PC-9 (cell line): ENCODE data around the gene FARP1. TPM values are rescaled to one million over a fixed set of nuclear protein-coding genes. Genes with fewer than 3 reads are reported as not detected.

ENCODE experiments used
- BruUV-seq: library from RNA; stranded (reverse); fragments of 400-500 nt; replicated peaks from 2 replicates; lab custom pipeline; 2021; lab: Mats Ljungman, UMichigan
- CTCF ChIA-PET: fragments of 300-600 bp; sonication (Branson Sonifier 250); formaldehyde crosslinking; loops from one replicate; lab custom pipeline; 2022; ENCODE audit warnings: antibody characterized with exemption; lab: Charles Lee
- POLR2A ChIA-PET: fragments of 300-600 bp; sonication (Branson Sonifier 250); formaldehyde crosslinking; loops from one replicate; lab custom pipeline; 2022; ENCODE audit warnings: antibody characterized with exemption; ENCODE audit not compliant: unreplicated experiment; lab: Charles Lee
- DNase-seq, 2 experiments: peaks; one replicate each; pipeline versions ENCODE4 v3.0.0 to v3.0.0-alpha.2; 2015 to 2022; ENCODE audit warnings: mixed read lengths in 1 of 2
- H2AFZ ChIP-seq: fragments of 200-600 bp; sonication (generic); 2 replicates; pipeline ENCODE4 v1.8.1; 2017; ENCODE audit warnings: antibody characterized with exemption
- H3F3A ChIP-seq: fragments of 200-600 bp; sonication (generic); 2 replicates; pipeline ENCODE4 v1.8.1; 2017; ENCODE audit warnings: antibody characterized with exemption, mild to moderate bottlenecking, low read depth; ENCODE audit not compliant: insufficient read depth
- H3K27ac ChIP-seq: fragments of 200-600 bp; sonication (generic); 2 replicates; pipeline ENCODE4 v1.6.1; 2016; ENCODE audit warnings: mixed run types
- H3K27me3 ChIP-seq: fragments of 200-600 bp; sonication (generic); 2 replicates; pipeline ENCODE4 v1.6.1; 2016; ENCODE audit warnings: low read depth, mixed run types; ENCODE audit not compliant: insufficient read depth
- H3K36me3 ChIP-seq: fragments of 200-600 bp; sonication (generic); 2 replicates; pipeline ENCODE4 v1.6.1; 2016; ENCODE audit warnings: low read depth, mixed run types
- H3K4me1 ChIP-seq: fragments of 200-600 bp; sonication (generic); replicated peaks from 2 replicates; pipeline ENCODE4 v1.6.1; 2016; ENCODE audit warnings: mixed run types; ENCODE audit not compliant: insufficient read depth
- H3K4me2 ChIP-seq: fragments of 200-600 bp; sonication (generic); 2 replicates; pipeline ENCODE4 v1.6.1; 2017; ENCODE audit warnings: mixed run types
- H3K4me3 ChIP-seq: fragments of 200-600 bp; sonication (generic); 2 replicates; pipeline ENCODE4 v1.6.1; 2016; ENCODE audit warnings: mixed run types
- H3K79me2 ChIP-seq: fragments of 200-600 bp; sonication (generic); 2 replicates; pipeline ENCODE4 v1.6.1; 2017; ENCODE audit warnings: low read depth, mixed run types
- H3K9me2 ChIP-seq: fragments of 200-600 bp; sonication (generic); 2 replicates; pipeline ENCODE4 v1.8.1; 2017; ENCODE audit warnings: mild to moderate bottlenecking; ENCODE audit not compliant: insufficient read depth
- H3K9me3 ChIP-seq: fragments of 200-600 bp; sonication (generic); 2 replicates; pipeline ENCODE4 v1.8.1; 2016; ENCODE audit warnings: low read depth; ENCODE audit not compliant: insufficient read depth
- H4K20me1 ChIP-seq: fragments of 200-600 bp; sonication (generic); 2 replicates; pipeline ENCODE4 v1.8.1; 2017; ENCODE audit not compliant: insufficient read depth
- CTCF ChIP-seq: fragments of 200-600 bp; sonication (generic); conservative IDR thresholded peaks from 2 replicates; pipeline ENCODE4 v1.6.1; 2017; ENCODE audit warnings: mixed run types, antibody characterized with exemption, mild to moderate bottlenecking, moderate library complexity
- EZH2 ChIP-seq: fragments of 200-600 bp; sonication (generic); IDR thresholded peaks from 2 replicates; pipeline ENCODE4 v1.8.0; 2017; ENCODE audit warnings: antibody characterized with exemption, low read depth
- intact Hi-C: fragments of 100-400 bp; cut with micrococcal nuclease; formaldehyde crosslinking; loops from one replicate; pipeline ENCODE4 v1.10.0; 2022; ENCODE audit not compliant: unreplicated experiment
- total RNA-seq: library from RNA; stranded (reverse); gene quantifications from 2 replicates; pipeline ENCODE4 v1.2.3, GENCODE V29; 2021

FARP1 gene
- total RNA-seq, 1 experiment from 2014 or later: 62.1 TPM

- H3K4me1 ChIP-seq: peaks cover 32% of the 10 kb centered on the region
- TF ChIP-seq EZH2: no peak
- peaks cover 35% of the 10 kb centered on the region; the same call in 1 of the 2 replicates for H3K36me3 ChIP-seq
- H3K9me3 ChIP-seq: no peaks in the 10 kb centered on the region
- H3K27ac ChIP-seq: peak overlapping the region; percentile 25
- ChIA-PET CTCF (no interaction called here), POLR2A (interaction anchor here (0.6 kb wide), 1 partner anchor 63 kb away, joined by 3 read pairs; no protein-coding TSS in a partner anchor)
- H3K4me3 ChIP-seq: no peak overlapping the region
- intact Hi-C loops: no loop called here
- no peaks in the 10 kb centered on the region for H3K9me2 ChIP-seq
- H4K20me1 ChIP-seq: no peaks in the 10 kb centered on the region; the same call in 1 of the 2 replicates
- no TSS peak for BruUV-seq
- H3K27me3 ChIP-seq: no peaks in the 10 kb centered on the region
- DNase-seq: no peak
- peaks cover 74% of the 10 kb centered on the region for H3K79me2 ChIP-seq
- no peak overlapping the region for H3K4me2 ChIP-seq
- H2AFZ ChIP-seq: no peak overlapping the region
- H3F3A ChIP-seq: peaks cover 49% of the 10 kb centered on the region
These were observed 330.4 kb downstream of the FARP1 start for GRCh38 chr13:98473135-98473787.

GRCh38 chr13:98473788-98474144, 330.9 kb downstream of the FARP1 start:
- H2AFZ ChIP-seq: no peak overlapping the region

GRCh38 chr13:98474292-98474691, 331.4 kb downstream of the FARP1 start:
- Histone ChIP-seq H3K9me2 (no peaks in the 10 kb centered on the region), H3F3A (peaks cover 56% of the 10 kb centered on the region), H3K27me3 (no peaks in the 10 kb centered on the region), H3K4me1 (peaks cover 40% of the 10 kb centered on the region), H3K27ac (peak overlapping the region; percentile 25), H4K20me1 (no peaks in the 10 kb centered on the region; the same call in 1 of the 2 replicates), H3K79me2 (peaks cover 77% of the 10 kb centered on the region), H3K4me2 (no peak overlapping the region), H3K9me3 (no peaks in the 10 kb centered on the region), H3K36me3 (peaks cover 35% of the 10 kb centered on the region; the same call in 1 of the 2 replicates), H3K4me3 (no peak overlapping the region), H2AFZ (no peak overlapping the region)
- TF ChIP-seq EZH2: no peak
- TF ChIP-seq CTCF: no peak
- no TSS peak for BruUV-seq
- ChIA-PET POLR2A (no interaction called here), CTCF (no interaction called here)
- intact Hi-C loops: no loop called here
- no peak for DNase-seq

More at GRCh38 chr13:98473788-98474144, 330.9 kb downstream of the FARP1 start:
- Histone ChIP-seq H3K27me3 (no peaks in the 10 kb centered on the region), H4K20me1 (no peaks in the 10 kb centered on the region; the same call in 1 of the 2 replicates), H3F3A (peaks cover 50% of the 10 kb centered on the region), H3K9me2 (no peaks in the 10 kb centered on the region), H3K79me2 (peaks cover 74% of the 10 kb centered on the region), H3K4me2 (no peak overlapping the region), H3K36me3 (peaks cover 35% of the 10 kb centered on the region; the same call in 1 of the 2 replicates), H3K4me3 (no peak overlapping the region), H3K9me3 (no peaks in the 10 kb centered on the region), H3K4me1 (peaks cover 37% of the 10 kb centered on the region), H3K27ac (peak overlapping the region; percentile 25)
- ChIA-PET POLR2A (no interaction called here), CTCF (no interaction called here)
- TF ChIP-seq EZH2 (no peak), CTCF (no peak)
- BruUV-seq: no TSS peak
- no peak for DNase-seq
- intact Hi-C loops: no loop called here
